ENCODE data around the gene CREBL2. TPM values are rescaled to one million over a fixed set of nuclear protein-coding genes. Genes with fewer than 3 reads are reported as not detected.

The CREBL2 gene
- total and polyA plus RNA-seq, 10 donors, result 14.3 to 76.0 (median 49.2) TPM

DNA sequence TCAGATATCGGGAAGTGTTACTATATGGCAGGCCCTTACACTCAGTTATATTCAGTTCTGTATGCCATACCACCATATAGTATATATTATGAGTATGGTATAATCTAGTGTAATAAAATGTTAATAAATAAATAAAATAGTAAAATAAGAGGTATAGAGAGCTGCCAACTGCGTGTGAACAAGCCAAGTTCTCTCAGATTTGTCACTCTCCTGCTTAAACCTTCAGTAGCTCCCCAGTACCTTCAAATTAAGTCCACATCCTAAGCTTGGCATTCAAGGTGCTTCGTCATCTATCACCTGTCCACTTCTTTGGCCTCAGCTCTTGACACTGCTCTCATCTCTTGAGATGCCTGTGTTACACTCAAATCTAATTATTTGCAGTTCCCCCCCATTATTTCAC lies 12.8 kb upstream of the CREBL2 start:
- intact Hi-C loops (cut with DNase I; ENCODE audit: low total_unique reads), result no loop called here
- WGBS, 5 donors, result 91 to 93% (median 92%) methylated on average over 3 of the region's 3 CpGs
- H3K27ac ChIP-seq, result no peak overlapping the region

DNA sequence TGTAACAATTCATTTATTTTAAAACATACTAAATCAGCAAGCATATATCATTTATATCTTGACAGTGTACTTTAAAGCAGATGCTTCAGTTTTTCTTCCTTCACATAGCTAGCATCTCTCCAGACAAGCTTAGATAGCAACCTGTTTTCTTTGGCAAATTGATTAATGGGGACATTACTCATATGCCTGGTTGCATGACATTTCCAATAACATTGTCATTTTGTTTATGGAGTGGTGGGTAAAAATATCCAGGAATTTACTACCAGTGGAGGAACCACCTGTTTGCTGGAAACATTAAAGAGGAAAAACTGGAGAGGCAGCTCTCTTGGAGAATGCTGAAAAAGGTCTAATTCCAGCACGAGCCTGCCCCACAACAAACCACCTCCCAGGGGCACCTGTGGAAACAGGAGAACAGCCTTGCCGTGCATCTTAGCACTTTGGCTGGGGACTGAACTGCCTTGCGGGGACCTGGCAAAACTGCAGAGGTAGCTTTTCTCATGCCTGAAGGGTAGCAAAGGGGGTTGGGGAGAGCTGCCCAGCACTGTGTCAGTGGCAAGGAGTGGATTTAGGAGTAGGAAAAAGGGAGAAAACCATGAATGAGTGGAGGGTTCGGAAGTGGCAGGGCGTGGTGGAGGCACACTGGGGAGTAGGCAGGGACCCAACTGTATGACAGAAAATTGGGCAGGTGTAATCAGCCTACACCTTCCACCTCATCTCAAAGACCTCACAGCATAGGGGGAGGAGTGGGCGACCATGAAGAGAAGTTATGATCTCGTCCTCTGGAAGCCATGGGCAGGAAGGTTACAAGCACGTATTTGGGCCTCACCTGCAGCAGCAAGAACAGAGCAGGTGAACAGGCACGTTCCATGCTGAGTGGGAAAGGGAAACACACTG lies 11.7 kb upstream of the CREBL2 start:
- TF ChIP-seq, protein P1, sequence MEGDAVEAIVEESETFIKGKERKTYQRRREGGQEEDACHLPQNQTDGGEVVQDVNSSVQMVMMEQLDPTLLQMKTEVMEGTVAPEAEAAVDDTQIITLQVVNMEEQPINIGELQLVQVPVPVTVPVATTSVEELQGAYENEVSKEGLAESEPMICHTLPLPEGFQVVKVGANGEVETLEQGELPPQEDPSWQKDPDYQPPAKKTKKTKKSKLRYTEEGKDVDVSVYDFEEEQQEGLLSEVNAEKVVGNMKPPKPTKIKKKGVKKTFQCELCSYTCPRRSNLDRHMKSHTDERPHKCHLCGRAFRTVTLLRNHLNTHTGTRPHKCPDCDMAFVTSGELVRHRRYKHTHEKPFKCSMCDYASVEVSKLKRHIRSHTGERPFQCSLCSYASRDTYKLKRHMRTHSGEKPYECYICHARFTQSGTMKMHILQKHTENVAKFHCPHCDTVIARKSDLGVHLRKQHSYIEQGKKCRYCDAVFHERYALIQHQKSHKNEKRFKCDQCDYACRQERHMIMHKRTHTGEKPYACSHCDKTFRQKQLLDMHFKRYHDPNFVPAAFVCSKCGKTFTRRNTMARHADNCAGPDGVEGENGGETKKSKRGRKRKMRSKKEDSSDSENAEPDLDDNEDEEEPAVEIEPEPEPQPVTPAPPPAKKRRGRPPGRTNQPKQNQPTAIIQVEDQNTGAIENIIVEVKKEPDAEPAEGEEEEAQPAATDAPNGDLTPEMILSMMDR (IDR thresholded peaks at IDR 0.05 in 8 of 11, conservative IDR thresholded peaks at IDR 0.05 in 3 of 11), result no peak
- no peak for TF ChIP-seq POLR2A (IDR thresholded peaks at IDR 0.05)
- TF ChIP-seq POLR2AphosphoS5 (IDR thresholded peaks at IDR 0.05), result no peak
- H3K36me3 ChIP-seq, result no peaks in the 10 kb centered on the region
- WGBS, 5 donors, result 72 to 80% (median 76%) methylated on average over 9 of the region's 9 CpGs
- H3K27ac ChIP-seq, result peak overlapping the region in 2 of 8 donors; percentile 5 to 52
- H3K4me3 ChIP-seq, result no peak overlapping the region
- no peak for DNase-seq
- peaks cover 0 to 4% (median 0%) of the 10 kb centered on the region in 8 donors for H3K9me3 ChIP-seq
- no peaks in the 10 kb centered on the region for H3K27me3 ChIP-seq (replicated peaks in 1 of 7)
- intact Hi-C loops (cut with DNase I; ENCODE audit: low total_unique reads), result no loop called here
- no peaks in the 10 kb centered on the region for H3K4me1 ChIP-seq

More for the DNA sequence above, 12.8 kb upstream of the CREBL2 start:
- Histone ChIP-seq H3K4me3 (no peak overlapping the region), H3K36me3 (no peaks in the 10 kb centered on the region), H3K27me3 (replicated peaks in 1 of 7) (no peaks in the 10 kb centered on the region), H3K4me1 (no peaks in the 10 kb centered on the region), H3K9me3 (peaks cover 0 to 4% (median 0%) of the 10 kb centered on the region in 8 donors)
- DNase-seq, result no peak
- TF ChIP-seq POLR2AphosphoS5 (IDR thresholded peaks at IDR 0.05) (no peak), POLR2A (IDR thresholded peaks at IDR 0.05) (no peak)
- TF ChIP-seq, protein P1 (IDR thresholded peaks at IDR 0.05 in 8 of 11, conservative IDR thresholded peaks at IDR 0.05 in 3 of 11), result no peak

DNA sequence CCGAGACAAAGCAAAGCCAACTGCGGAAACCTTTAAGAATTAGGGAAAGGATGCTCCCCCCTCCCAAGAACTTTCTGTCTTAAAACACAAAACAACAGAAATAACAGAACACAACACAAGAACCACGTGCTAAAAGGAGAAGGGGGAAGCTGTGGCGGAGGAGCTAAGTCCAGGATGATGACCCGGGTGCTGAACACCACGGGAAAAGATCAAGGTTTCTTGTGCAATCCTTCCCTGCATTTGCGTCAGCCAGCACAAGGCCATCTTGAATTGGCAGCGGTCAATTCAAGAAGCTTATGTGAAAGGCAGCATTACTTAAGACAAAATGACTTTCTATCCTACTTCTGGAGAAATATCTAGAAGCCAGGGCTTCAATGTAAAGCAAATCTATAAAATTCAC lies 11.0 kb upstream of the CREBL2 start:
- Histone ChIP-seq H3K27ac (peak overlapping the region in 4 of 8 donors; percentile 5 to 59 (median 32)), H3K4me1 (no peaks in the 10 kb centered on the region), H3K27me3 (replicated peaks in 1 of 7) (no peaks in the 10 kb centered on the region), H3K36me3 (no peaks in the 10 kb centered on the region), H3K9me3 (peaks cover 0 to 4% (median 0%) of the 10 kb centered on the region in 8 donors), H3K4me3 (no peak overlapping the region)
- TF ChIP-seq POLR2AphosphoS5 (IDR thresholded peaks at IDR 0.05), result peak in 2 of 3 donors; percentile 12 to 63
- no peak for TF ChIP-seq POLR2A (IDR thresholded peaks at IDR 0.05)
- DNase-seq, result no peak
- 38 to 63% (median 52%) methylated on average over 8 of the region's 8 CpGs for WGBS, 5 donors
- intact Hi-C loops (cut with DNase I; ENCODE audit: low total_unique reads), result no loop called here

DNA sequence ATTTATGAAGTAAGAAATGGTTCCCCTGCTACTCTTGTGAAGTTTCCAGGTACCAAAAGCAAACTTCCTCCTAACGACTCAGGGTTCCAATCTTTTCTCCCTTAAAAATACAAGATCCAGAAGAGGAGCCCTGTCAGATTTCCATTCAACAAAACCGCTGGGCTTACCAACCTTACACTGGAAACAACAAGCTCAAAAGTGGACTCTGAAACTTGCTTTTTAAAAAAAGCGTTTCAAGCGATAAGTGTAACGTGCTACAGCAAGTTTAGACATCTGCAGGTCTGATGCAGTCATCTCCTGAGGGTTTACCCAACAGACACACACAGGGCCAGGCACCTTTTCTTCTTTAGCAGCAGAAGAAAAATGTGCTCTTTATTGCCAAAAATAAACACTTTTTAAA lies 6.9 kb upstream of the CREBL2 start:
- WGBS, 5 donors, result 83 to 89% (median 86%) methylated on average over 5 of the region's 5 CpGs
- H3K4me3 ChIP-seq, result no peak overlapping the region
- H3K9me3 ChIP-seq, result no peaks in the 10 kb centered on the region
- intact Hi-C loops (cut with DNase I; ENCODE audit: low total_unique reads), result no loop called here
- peak overlapping the region in 1 of 8 donors; percentile 72 for H3K27ac ChIP-seq
- H3K4me1 ChIP-seq, result no peaks in the 10 kb centered on the region
- H3K27me3 ChIP-seq (replicated peaks in 1 of 7), result no peaks in the 10 kb centered on the region
- no peak for DNase-seq
- TF ChIP-seq POLR2AphosphoS5 (IDR thresholded peaks at IDR 0.05) (no peak), POLR2A (IDR thresholded peaks at IDR 0.05) (no peak)
- TF ChIP-seq, protein P1 (IDR thresholded peaks at IDR 0.05 in 8 of 11, conservative IDR thresholded peaks at IDR 0.05 in 3 of 11), result no peak
- H3K36me3 ChIP-seq, result no peaks in the 10 kb centered on the region

All from spleen (tissue), 11 donors.